ENCODE measurements around the gene TMCO4. TPM values are rescaled to one million over a fixed set of nuclear protein-coding genes. Genes with fewer than 3 reads are reported as not detected.

TMCO4 gene
- total RNA-seq, 1 experiment from 2014 or later = 7.2 TPM

GRCh38 chr1:19696820-19697219 is 102.9 kb downstream of the TMCO4 start (continued):
- no peak for TF ChIP-seq ATF1 (CRISPR knock-in tag; IDR thresholded peaks at IDR 0.05)
- TF ChIP-seq AFF4 (CRISPR knock-in tag; IDR thresholded peaks at IDR 0.05; ENCODE audit: borderline replicate concordance) = no peak
- no peak for TF ChIP-seq ARID4B (CRISPR knock-in tag; IDR thresholded peaks at IDR 0.05; ENCODE audit: borderline replicate concordance)
- TF ChIP-seq EMX1 (CRISPR knock-in tag; IDR thresholded peaks at IDR 0.05) = no peak
- TF ChIP-seq PRRX2 (CRISPR knock-in tag; IDR thresholded peaks at IDR 0.05) = no peak

GRCh38 chr1:19695772-19696171 is 103.9 kb downstream of the TMCO4 start:
- POLR2A ChIA-PET = no interaction called here
- no peaks in the 10 kb centered on the region; the same call in 1 of the 2 replicates for H3K27me3 Mint-ChIP-seq (ENCODE audit: low read depth)
- no peak for ATAC-seq
- no peak for TF ChIP-seq GRHL2 (CRISPR knock-in tag; IDR thresholded peaks at IDR 0.05; ENCODE audit: insufficient replicate concordance, severe bottlenecking)
- TF ChIP-seq IRF1 (CRISPR knock-in tag; IDR thresholded peaks at IDR 0.05) = no peak
- no peak for TF ChIP-seq OVOL2 (CRISPR knock-in tag; IDR thresholded peaks at IDR 0.05; ENCODE audit: borderline replicate concordance)
- TF ChIP-seq NFATC4 (CRISPR knock-in tag; IDR thresholded peaks at IDR 0.05) = no peak
- no peak for TF ChIP-seq ZNF532 (CRISPR knock-in tag; IDR thresholded peaks at IDR 0.05; ENCODE audit: borderline replicate concordance)
- TF ChIP-seq MYBL2 (CRISPR knock-in tag; IDR thresholded peaks at IDR 0.05) = no peak
- no peak for TF ChIP-seq FOXP4 (CRISPR knock-in tag; IDR thresholded peaks at IDR 0.05)
- TF ChIP-seq MLX (CRISPR knock-in tag; IDR thresholded peaks at IDR 0.05) = no peak
- no peak for TF ChIP-seq ZNF512 (CRISPR knock-in tag; IDR thresholded peaks at IDR 0.05; ENCODE audit: borderline replicate concordance)
- TF ChIP-seq GABPB1 (CRISPR knock-in tag; IDR thresholded peaks at IDR 0.05) = no peak
- TF ChIP-seq TP53 (CRISPR knock-in tag; IDR thresholded peaks at IDR 0.05) = no peak

More at GRCh38 chr1:19695772-19696171, 103.9 kb downstream of the TMCO4 start:
- no peak for DNase-seq (ENCODE audit: low spot score)
- Mint-ChIP-seq H3K4me3 (no peak overlapping the region), H3K4me1 (no peaks in the 10 kb centered on the region), H3K9me3 (no peaks in the 10 kb centered on the region), H3K27ac (no peak overlapping the region), H3K36me3 (no peaks in the 10 kb centered on the region)
- CTCF ChIA-PET = interaction anchor here (1.5 to 3.7 kb wide), 4 partner anchors 8 to 42 kb away, joined by 3 to 28 read pairs (median 4); no protein-coding TSS in a partner anchor
